K562 (cell line): Measurements from ENCODE around the gene C2CD4C. TPM values are rescaled to one million over a fixed set of nuclear protein-coding genes. Genes with fewer than 3 reads are reported as not detected.

Experiments
- ATAC-seq: fragments of 200-7000 bp; cut with Tn5 transposase; 3 replicates; pipeline ENCODE4 v1.9.1; 2020; ENCODE audit warnings: moderate library complexity
- BruUV-seq: library from RNA; stranded (reverse); fragments of 400-500 nt; replicated peaks from 2 replicates; lab custom pipeline; 2021; lab: Mats Ljungman, UMichigan
- CTCF ChIA-PET: fragments of 300-600 bp; formaldehyde crosslinking; extraction: SDS; loops from one replicate; lab custom pipeline; 2021; ENCODE audit warnings: low intra/inter-chr PET ratio; lab: Yijun Ruan, JAX
- POLR2A ChIA-PET: fragments of 300-600, 350-650 bp; sonication (Branson Sonifier 250); formaldehyde crosslinking; extraction: SDS; loops from one replicate; lab custom pipeline; 2021; ENCODE audit warnings: antibody characterized with exemption, inconsistent platforms; lab: Yijun Ruan, JAX
- DNase-seq, 4 experiments: peaks; one replicate each; pipeline versions ENCODE4 v3.0.0 to v3.0.0-alpha.2; 2011 to 2018; ENCODE audit warnings: low spot score in 3 of 4, mixed read lengths in 3 of 4; ENCODE audit errors: extremely low read depth in 1 of 4
- FAIRE-seq: peaks from 2 replicates; lab custom pipeline; 2011; peaks lifted over from hg19 to GRCh38; lab: Jason Lieb, UNC
- H2AFZ ChIP-seq: 2 replicates; pipeline ENCODE4 v1.6.0; 2011; ENCODE audit warnings: low read depth, low read length, control low read depth, inconsistent platforms
- H3K27ac ChIP-seq: fragments of 200-600 bp; 3 replicates; pipeline ENCODE4 v1.8.0; 2011; ENCODE audit warnings: low read depth, mild to moderate bottlenecking, control low read depth, inconsistent platforms, low read length, moderate library complexity, mixed read lengths; ENCODE audit errors: extremely low read depth
- H3K27me3 ChIP-seq, 2 experiments: fragments of 300-600 bp in 1 of 2; 2 replicates in 1 of 2; 3 replicates in 1 of 2; pipeline versions ENCODE4 v1.6.0 to v1.8.0; 2011; ENCODE audit warnings: inconsistent platforms in 2 of 2, low read length in 2 of 2, mild to moderate bottlenecking in 1 of 2, mixed read lengths in 1 of 2, moderate library complexity in 1 of 2; ENCODE audit not compliant: control insufficient read depth in 2 of 2, insufficient read depth in 2 of 2
- H3K36me3 ChIP-seq: fragments of 300-600 bp; 3 replicates; pipeline ENCODE4 v1.8.0; 2011; ENCODE audit warnings: mild to moderate bottlenecking, low read length, inconsistent platforms; ENCODE audit not compliant: control insufficient read depth, insufficient read depth
- H3K4me1 ChIP-seq, 2 experiments: fragments of 200-600 bp in 1 of 2; replicated peaks in 1 of 2; 2 replicates in 1 of 2; 3 replicates in 1 of 2; pipeline versions ENCODE4 v1.5.1 to v1.8.0; 2011; ENCODE audit warnings: inconsistent platforms in 2 of 2, low read length in 2 of 2, mild to moderate bottlenecking in 1 of 2, mixed read lengths in 1 of 2, moderate library complexity in 1 of 2; ENCODE audit not compliant: control insufficient read depth in 2 of 2, insufficient read depth in 2 of 2
- H3K4me2 ChIP-seq: 2 replicates; pipeline ENCODE4 v1.6.1; 2011; ENCODE audit warnings: low read length, control low read depth, inconsistent platforms, mixed read lengths; ENCODE audit not compliant: insufficient read depth
- H3K4me3 ChIP-seq: fragments of 200-600 bp; sonication (generic), shearing (Covaris generic); 2 replicates; pipeline ENCODE4 v1.5.1; 2016; ENCODE audit warnings: control low read depth, inconsistent platforms
- H3K79me2 ChIP-seq: fragments of 200-600 bp; 3 replicates; pipeline ENCODE4 v1.8.0; 2011; ENCODE audit warnings: low read length, inconsistent platforms; ENCODE audit not compliant: control insufficient read depth, insufficient read depth
- H3K9ac ChIP-seq, 2 experiments: 2 replicates each; pipeline versions ENCODE4 v1.6.0 to v1.6.1; 2011; ENCODE audit warnings: low read depth in 2 of 2, low read length in 2 of 2, control low read depth in 1 of 2, inconsistent platforms in 1 of 2, mild to moderate bottlenecking in 1 of 2, mixed read lengths in 1 of 2; ENCODE audit not compliant: insufficient read depth in 1 of 2
- H3K9me1 ChIP-seq: one replicate; pipeline ENCODE4 v1.6.0; 2011; ENCODE audit warnings: inconsistent platforms, mild to moderate bottlenecking, low read length, moderate library complexity; ENCODE audit not compliant: control insufficient read depth, insufficient read depth
- H3K9me3 ChIP-seq: replicated peaks from 2 replicates; pipeline ENCODE4 v1.5.1; 2011; ENCODE audit warnings: low read depth, low read length, inconsistent platforms; ENCODE audit not compliant: control insufficient read depth, insufficient read depth
- H4K20me1 ChIP-seq: replicated peaks from 2 replicates; pipeline ENCODE4 v1.6.1; 2011; ENCODE audit warnings: low read length, inconsistent platforms, mixed read lengths; ENCODE audit not compliant: control insufficient read depth, insufficient read depth
- CREM ChIP-seq: IDR thresholded peaks from 2 replicates; pipeline ENCODE4 v1.6.1; 2014; ENCODE audit warnings: antibody characterized with exemption, low read depth
- TRIM24 ChIP-seq, 2 experiments: fragments of 450-650 bp; IDR thresholded peaks; 2 replicates each; pipeline ENCODE4 v1.6.1; 2016
- WGBS: fragments of 100-300 bp; shearing (Covaris generic); methylation state at CpG from one replicate; pipeline ENCODE4 v1.1.6; 2016; ENCODE audit warnings: low coverage, mixed read lengths; ENCODE audit not compliant: insufficient coverage; ENCODE audit errors: missing lambda C conversion rate; 5-methylcytosine and 5-hydroxymethylcytosine counted together
- in situ Hi-C: fragments of 300-500 bp; cut with MboI; formaldehyde crosslinking; loops from 4 replicates; pipeline ENCODE4 v1.15.0; 2018; ENCODE audit warnings: inconsistent platforms, mixed read lengths
- intact Hi-C: fragments of 100-400 bp; cut with micrococcal nuclease; formaldehyde crosslinking; loops from 2 replicates; pipeline ENCODE4 v1.14.2; 2022
- polyA plus RNA-seq, 8 experiments: library from polyadenylated mRNA; depleted of rRNA in 4 of 8; stranded (reverse) in 5 of 8; unstranded in 3 of 8; fragments of >200 nt; fragmentation: Nextera tagmentation in 2 of 8; fragmentation: Illumina TruSeq in 1 of 8; extraction: Ambion mirVana in 2 of 8; extraction: Trizol in 1 of 8; gene quantifications; 2 replicates each; pipeline versions ENCODE4 v1.2.1 to v1.2.3, GENCODE V29; 2011 to 2014; ENCODE audit warnings: inconsistent platforms in 1 of 8, missing spikeins in 1 of 8
- total RNA-seq, 7 experiments: library from RNA; depleted of rRNA in 6 of 7; stranded (reverse); fragments of >200 nt in 6 of 7; fragmentation: Illumina TruSeq in 2 of 7; extraction: Trizol in 2 of 7; gene quantifications; 2 replicates each; pipeline versions ENCODE4 v1.2.1 to v1.2.3, GENCODE V29; 2011 to 2021; ENCODE audit warnings: low replicate concordance in 1 of 7
- TF ChIP-seq, protein P1 (sequence below), 2 experiments: fragments of 450-650 bp in 1 of 2; sonication (generic) in 1 of 2; formaldehyde crosslinking in 1 of 2; IDR thresholded peaks in 1 of 2; conservative IDR thresholded peaks in 1 of 2; 2 replicates each; pipeline versions ENCODE4 v1.6.1 to v1.8.1; 2016 to 2023; ENCODE audit warnings: mild to moderate bottlenecking in 2 of 2, moderate library complexity in 2 of 2, inconsistent platforms in 1 of 2, missing genetic modification reagents in 1 of 2
- TF ChIP-seq, protein P2 (sequence below): fragments of 250-450 bp; sonication (Bioruptor Pico); IDR thresholded peaks from 2 replicates; pipeline ENCODE4 v1.8.0; 2022; ENCODE audit warnings: inconsistent platforms, mild to moderate bottlenecking, moderate library complexity, borderline replicate concordance

Gene C2CD4C
- total and polyA plus RNA-seq, 9 of the 15 experiments (the other 6 are each of a cell fraction or from before 2014, with no cell fraction given): 0.01 to 0.07 TPM; not detected in 7

- TF ChIP-seq, protein P1, sequence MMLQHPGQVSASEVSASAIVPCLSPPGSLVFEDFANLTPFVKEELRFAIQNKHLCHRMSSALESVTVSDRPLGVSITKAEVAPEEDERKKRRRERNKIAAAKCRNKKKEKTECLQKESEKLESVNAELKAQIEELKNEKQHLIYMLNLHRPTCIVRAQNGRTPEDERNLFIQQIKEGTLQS (IDR thresholded peaks at IDR 0.05): peak; percentile 44; the same call in 1 of the 2 replicates
- TF ChIP-seq, protein P1 (CRISPR knock-in tag; conservative IDR thresholded peaks at IDR 0.05): no peak
- TF ChIP-seq CREM (no peak), TRIM24 (IDR thresholded peaks at IDR 0.05) (peak in 1 of 2 experiments; percentile 53; a peak in 2 of 4 replicates)
Observed at GRCh38 chr19:434152-434960, 25.4 kb upstream of the C2CD4C start (continued).

DNA sequence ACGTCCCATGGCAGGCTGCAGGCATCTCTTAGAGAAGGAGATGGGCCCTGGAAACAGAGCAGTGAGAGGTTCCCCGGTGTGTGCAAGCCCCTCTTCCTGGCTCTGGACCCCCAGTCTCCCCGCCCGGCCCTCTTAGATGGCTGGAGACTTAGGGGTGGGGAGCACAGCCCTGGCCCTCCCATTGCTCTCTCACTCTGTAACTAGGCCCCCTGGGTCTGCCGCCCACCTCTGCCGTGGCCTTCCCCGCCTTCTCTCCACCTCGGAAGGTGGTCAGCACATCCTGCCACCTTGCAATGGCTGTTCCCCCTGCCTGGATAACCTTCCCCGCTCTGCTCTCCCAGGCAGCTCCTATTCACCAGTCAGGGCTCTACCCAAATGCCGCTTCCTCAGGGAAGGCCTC is 21.8 kb upstream of the C2CD4C start:
- Histone ChIP-seq H3K4me1 (peaks cover 0 to 10% of the 10 kb centered on the region in 2 experiments; a peak in 1 of 5 replicates), H3K9me3 (peaks cover 5% of the 10 kb centered on the region), H3K27ac (no peak overlapping the region), H3K36me3 (no peaks in the 10 kb centered on the region), H3K9ac (no peak overlapping the region), H4K20me1 (no peaks in the 10 kb centered on the region), H3K4me3 (no peak overlapping the region), H2AFZ (no peak overlapping the region), H3K27me3 (peaks cover 6 to 29% of the 10 kb centered on the region in 2 experiments; a peak in 3 of 5 replicates), H3K4me2 (no peak overlapping the region), H3K79me2 (no peaks in the 10 kb centered on the region), H3K9me1 (no peaks in the 10 kb centered on the region)
- DNase-seq (no peak), FAIRE-seq (no peak), ATAC-seq (no peak)
- CTCF ChIA-PET: no interaction called here
- intact Hi-C loops: no loop called here
- in situ Hi-C loops: no loop called here
- BruUV-seq: no TSS peak
- POLR2A ChIA-PET: no interaction called here
- WGBS: 39% methylated on average over 10 of the region's 10 CpGs
- TF ChIP-seq, protein P2, sequence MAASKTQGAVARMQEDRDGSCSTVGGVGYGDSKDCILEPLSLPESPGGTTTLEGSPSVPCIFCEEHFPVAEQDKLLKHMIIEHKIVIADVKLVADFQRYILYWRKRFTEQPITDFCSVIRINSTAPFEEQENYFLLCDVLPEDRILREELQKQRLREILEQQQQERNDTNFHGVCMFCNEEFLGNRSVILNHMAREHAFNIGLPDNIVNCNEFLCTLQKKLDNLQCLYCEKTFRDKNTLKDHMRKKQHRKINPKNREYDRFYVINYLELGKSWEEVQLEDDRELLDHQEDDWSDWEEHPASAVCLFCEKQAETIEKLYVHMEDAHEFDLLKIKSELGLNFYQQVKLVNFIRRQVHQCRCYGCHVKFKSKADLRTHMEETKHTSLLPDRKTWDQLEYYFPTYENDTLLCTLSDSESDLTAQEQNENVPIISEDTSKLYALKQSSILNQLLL: no peak
